Measurements from ENCODE around the gene CHST7.

Gene CHST7

DNA sequence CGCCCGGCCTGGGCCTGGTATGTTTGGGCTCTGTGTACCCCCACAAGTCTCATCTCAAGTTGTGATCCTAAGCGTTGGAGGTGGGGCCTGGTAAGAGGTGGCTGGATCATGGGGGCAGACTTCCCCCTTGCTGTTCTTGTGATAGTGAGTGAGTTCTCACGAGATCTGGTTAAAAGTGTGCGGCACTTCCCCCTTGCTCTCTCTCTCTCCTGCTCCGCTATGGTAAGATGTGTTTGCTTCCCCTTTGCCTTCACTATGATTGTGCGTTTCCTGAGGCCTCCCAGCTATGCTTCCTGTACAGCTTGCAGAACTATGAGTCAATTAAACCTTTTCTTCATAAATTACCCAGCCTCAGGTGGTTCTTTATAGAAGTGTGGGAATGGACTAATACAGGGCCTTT is 53.0 kb downstream of the CHST7 start:
- no peak overlapping the region for H2AK5ac ChIP-seq (ENCODE audit: low read length)
- no peak overlapping the region for H2BK5ac ChIP-seq (ENCODE audit: low read depth, low read length, poor library complexity)
- H3K9ac ChIP-seq (ENCODE audit: low read length) = no peak overlapping the region
- no peak overlapping the region for H2BK12ac ChIP-seq (ENCODE audit: low read length)
- no peak overlapping the region for H3K23ac ChIP-seq (ENCODE audit: low read length)
- H3K4me2 ChIP-seq (ENCODE audit: low read length) = no peak overlapping the region
- no peak overlapping the region for H4K91ac ChIP-seq (ENCODE audit: low read depth, low read length)
- no peaks in the 10 kb centered on the region for H3K79me1 ChIP-seq (ENCODE audit: low read length)
- H2AFZ ChIP-seq (ENCODE audit: insufficient read depth, low read length, poor library complexity) = no peak overlapping the region
- H3K4me1 ChIP-seq (ENCODE audit: control insufficient read depth in 1 of 2, insufficient read depth in 2 of 2, low read length in 2 of 2) = peaks cover 0 to 4% of the 10 kb centered on the region in 2 experiments
- H3K27me3 ChIP-seq (ENCODE audit: insufficient read depth, low read length) = no peaks in the 10 kb centered on the region
- H3K18ac ChIP-seq (ENCODE audit: low read length) = no peak overlapping the region
- no peak overlapping the region for H2BK120ac ChIP-seq (ENCODE audit: insufficient read depth, low read length, poor library complexity)
- WGBS (ENCODE audit: extremely low coverage, insufficient coverage, insufficient read length) = no CpG with 5 or more reads among the region's 7 CpGs
- no peaks in the 10 kb centered on the region for H3K79me2 ChIP-seq (ENCODE audit: control insufficient read depth, insufficient read depth, low read length, poor library complexity)
- no peaks in the 10 kb centered on the region for H3K9me3 ChIP-seq (ENCODE audit: insufficient read depth, low read depth, low read length)
- no peak overlapping the region for H3K14ac ChIP-seq (ENCODE audit: low read length)
- H3K27ac ChIP-seq (ENCODE audit: low read depth, low read length) = no peak overlapping the region
- no peak for DNase-seq
- H3K4me3 ChIP-seq (ENCODE audit: low read depth, low read length) = no peak overlapping the region
- no peak overlapping the region for H4K12ac ChIP-seq (ENCODE audit: low read depth, low read length)
- no peak overlapping the region for H3K4ac ChIP-seq (ENCODE audit: low read depth, low read length)
- no peak overlapping the region for H4K8ac ChIP-seq (ENCODE audit: low read depth, low read length)
- H3K36me3 ChIP-seq (ENCODE audit: control insufficient read depth in 1 of 2, insufficient read depth in 2 of 2, low read length in 2 of 2) = no peaks in the 10 kb centered on the region

GRCh38 chrX:46627062-46627461 is 53.5 kb downstream of the CHST7 start:
- H2BK120ac ChIP-seq (ENCODE audit: insufficient read depth, low read length, poor library complexity) = no peak overlapping the region
- H3K27me3 ChIP-seq (ENCODE audit: insufficient read depth, low read length) = no peaks in the 10 kb centered on the region
- no peak overlapping the region for H3K4me2 ChIP-seq (ENCODE audit: low read length)
- H2AK5ac ChIP-seq (ENCODE audit: low read length) = no peak overlapping the region
- no peak overlapping the region for H3K9ac ChIP-seq (ENCODE audit: low read length)
- H3K23ac ChIP-seq (ENCODE audit: low read length) = no peak overlapping the region
- no peak overlapping the region for H3K4me3 ChIP-seq (ENCODE audit: low read depth, low read length)
- WGBS (ENCODE audit: extremely low coverage, insufficient coverage, insufficient read length) = no CpG with 5 or more reads among the region's 4 CpGs
- DNase-seq = no peak
- no peaks in the 10 kb centered on the region for H3K79me1 ChIP-seq (ENCODE audit: low read length)
- no peak overlapping the region for H2BK5ac ChIP-seq (ENCODE audit: low read depth, low read length, poor library complexity)
- no peak overlapping the region for H4K12ac ChIP-seq (ENCODE audit: low read depth, low read length)
- H3K9me3 ChIP-seq (ENCODE audit: insufficient read depth, low read depth, low read length) = no peaks in the 10 kb centered on the region
- no peak overlapping the region for H4K91ac ChIP-seq (ENCODE audit: low read depth, low read length)
- no peak overlapping the region for H4K8ac ChIP-seq (ENCODE audit: low read depth, low read length)
- H3K4ac ChIP-seq (ENCODE audit: low read depth, low read length) = no peak overlapping the region
- H3K4me1 ChIP-seq (ENCODE audit: control insufficient read depth in 1 of 2, insufficient read depth in 2 of 2, low read length in 2 of 2) = peaks cover 0 to 4% of the 10 kb centered on the region in 2 experiments
- no peaks in the 10 kb centered on the region for H3K79me2 ChIP-seq (ENCODE audit: control insufficient read depth, insufficient read depth, low read length, poor library complexity)
- no peak overlapping the region for H2BK12ac ChIP-seq (ENCODE audit: low read length)
- H3K27ac ChIP-seq (ENCODE audit: low read depth, low read length) = no peak overlapping the region
- no peak overlapping the region for H3K18ac ChIP-seq (ENCODE audit: low read length)
- no peak overlapping the region for H2AFZ ChIP-seq (ENCODE audit: insufficient read depth, low read length, poor library complexity)
- H3K14ac ChIP-seq (ENCODE audit: low read length) = no peak overlapping the region
- no peaks in the 10 kb centered on the region for H3K36me3 ChIP-seq (ENCODE audit: control insufficient read depth in 1 of 2, insufficient read depth in 2 of 2, low read length in 2 of 2)

- no peak overlapping the region for H3K14ac ChIP-seq (ENCODE audit: low read length)
- H4K12ac ChIP-seq (ENCODE audit: low read depth, low read length) = no peak overlapping the region
- H3K36me3 ChIP-seq (ENCODE audit: control insufficient read depth in 1 of 2, insufficient read depth in 2 of 2, low read length in 2 of 2) = no peaks in the 10 kb centered on the region
- no peak overlapping the region for H4K8ac ChIP-seq (ENCODE audit: low read depth, low read length)
- H2BK5ac ChIP-seq (ENCODE audit: low read depth, low read length, poor library complexity) = no peak overlapping the region
- no peaks in the 10 kb centered on the region for H3K79me2 ChIP-seq (ENCODE audit: control insufficient read depth, insufficient read depth, low read length, poor library complexity)
- no peak overlapping the region for H3K23ac ChIP-seq (ENCODE audit: low read length)
- no peak overlapping the region for H3K9ac ChIP-seq (ENCODE audit: low read length)
- no peaks in the 10 kb centered on the region for H3K79me1 ChIP-seq (ENCODE audit: low read length)
- no peak overlapping the region for H3K4me3 ChIP-seq (ENCODE audit: low read depth, low read length)
- H2AK5ac ChIP-seq (ENCODE audit: low read length) = no peak overlapping the region
- no peak overlapping the region for H3K4ac ChIP-seq (ENCODE audit: low read depth, low read length)
- H4K91ac ChIP-seq (ENCODE audit: low read depth, low read length) = no peak overlapping the region
- no peak overlapping the region for H3K4me2 ChIP-seq (ENCODE audit: low read length)
- H3K27me3 ChIP-seq (ENCODE audit: insufficient read depth, low read length) = no peaks in the 10 kb centered on the region
- no peak overlapping the region for H2BK120ac ChIP-seq (ENCODE audit: insufficient read depth, low read length, poor library complexity)
- no peak overlapping the region for H3K27ac ChIP-seq (ENCODE audit: low read depth, low read length)
- peaks cover 0 to 4% of the 10 kb centered on the region in 2 experiments for H3K4me1 ChIP-seq (ENCODE audit: control insufficient read depth in 1 of 2, insufficient read depth in 2 of 2, low read length in 2 of 2)
- DNase-seq = no peak
- no peak overlapping the region for H3K18ac ChIP-seq (ENCODE audit: low read length)
- H3K9me3 ChIP-seq (ENCODE audit: insufficient read depth, low read depth, low read length) = no peaks in the 10 kb centered on the region
- no CpG with 5 or more reads among the region's 10 CpGs for WGBS (ENCODE audit: extremely low coverage, insufficient coverage, insufficient read length)
- no peak overlapping the region for H2AFZ ChIP-seq (ENCODE audit: insufficient read depth, low read length, poor library complexity)
- H2BK12ac ChIP-seq (ENCODE audit: low read length) = no peak overlapping the region
Measured at GRCh38 chrX:46627711-46628419, 54.3 kb downstream of the CHST7 start.

DNA sequence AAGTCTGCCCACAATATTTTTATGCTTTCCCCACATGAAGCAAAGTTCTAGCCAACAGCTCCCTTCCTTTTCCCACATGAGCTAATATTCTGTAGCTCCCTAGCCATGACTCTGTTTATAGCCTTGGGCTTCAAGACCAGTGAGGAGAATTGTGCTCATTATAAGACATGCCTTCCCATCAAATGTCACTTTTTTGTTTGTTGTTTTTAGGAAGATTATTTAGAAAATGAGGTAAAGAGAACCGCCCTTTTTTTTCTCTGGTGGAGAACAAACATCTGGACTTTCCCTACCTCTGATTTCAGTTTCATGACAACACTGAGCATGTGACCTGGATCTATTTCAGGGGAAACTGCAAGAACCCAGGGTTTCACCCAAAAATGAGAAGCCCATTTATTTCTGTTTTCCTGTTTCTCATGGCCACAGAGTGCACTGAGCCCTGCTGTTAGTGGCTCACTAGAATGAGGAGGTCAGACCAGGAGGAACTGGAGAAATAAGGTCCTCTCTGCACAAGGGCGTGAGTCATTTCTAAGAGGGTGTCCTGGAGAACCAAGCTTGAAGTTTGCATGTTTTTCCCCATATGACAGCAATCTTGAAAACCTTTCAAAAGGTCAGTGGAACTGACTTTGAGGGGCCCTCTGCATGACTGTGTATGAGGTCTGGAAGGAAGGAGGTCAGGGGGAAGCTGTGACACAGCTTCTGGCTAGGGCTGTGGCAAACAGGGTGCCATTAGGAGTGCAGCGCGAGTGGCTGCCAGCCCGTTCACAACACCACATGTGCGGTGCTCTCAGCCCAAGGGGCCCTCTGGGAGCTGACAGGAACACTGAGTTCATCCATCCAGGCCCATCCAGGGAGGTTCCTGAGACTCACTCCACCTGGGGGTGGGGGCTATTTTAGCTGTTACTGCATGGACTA is 55.2 kb downstream of the CHST7 start:
- no peak overlapping the region for H3K4me2 ChIP-seq (ENCODE audit: low read length)
- no peak overlapping the region for H3K4me3 ChIP-seq (ENCODE audit: low read depth, low read length)
- H2AFZ ChIP-seq (ENCODE audit: insufficient read depth, low read length, poor library complexity) = no peak overlapping the region
- WGBS (ENCODE audit: extremely low coverage, insufficient coverage, insufficient read length) = no CpG with 5 or more reads among the region's 6 CpGs
- H3K4ac ChIP-seq (ENCODE audit: low read depth, low read length) = no peak overlapping the region
- H3K14ac ChIP-seq (ENCODE audit: low read length) = no peak overlapping the region
- H3K79me1 ChIP-seq (ENCODE audit: low read length) = no peaks in the 10 kb centered on the region
- H4K91ac ChIP-seq (ENCODE audit: low read depth, low read length) = no peak overlapping the region
- H3K9ac ChIP-seq (ENCODE audit: low read length) = no peak overlapping the region
- H4K12ac ChIP-seq (ENCODE audit: low read depth, low read length) = no peak overlapping the region
- no peak overlapping the region for H3K18ac ChIP-seq (ENCODE audit: low read length)
- no peak overlapping the region for H2BK12ac ChIP-seq (ENCODE audit: low read length)
- no peaks in the 10 kb centered on the region for H3K36me3 ChIP-seq (ENCODE audit: control insufficient read depth in 1 of 2, insufficient read depth in 2 of 2, low read length in 2 of 2)
- no peak overlapping the region for H2BK5ac ChIP-seq (ENCODE audit: low read depth, low read length, poor library complexity)
- H3K79me2 ChIP-seq (ENCODE audit: control insufficient read depth, insufficient read depth, low read length, poor library complexity) = no peaks in the 10 kb centered on the region
- peak; percentile 21 to 31 for DNase-seq
- H3K9me3 ChIP-seq (ENCODE audit: insufficient read depth, low read depth, low read length) = no peaks in the 10 kb centered on the region
- H3K27ac ChIP-seq (ENCODE audit: low read depth, low read length) = no peak overlapping the region
- no peak overlapping the region for H2BK120ac ChIP-seq (ENCODE audit: insufficient read depth, low read length, poor library complexity)
- no peak overlapping the region for H4K8ac ChIP-seq (ENCODE audit: low read depth, low read length)
- no peaks in the 10 kb centered on the region for H3K27me3 ChIP-seq (ENCODE audit: insufficient read depth, low read length)
- H2AK5ac ChIP-seq (ENCODE audit: low read length) = no peak overlapping the region
- H3K23ac ChIP-seq (ENCODE audit: low read length) = no peak overlapping the region
- H3K4me1 ChIP-seq (ENCODE audit: control insufficient read depth in 1 of 2, insufficient read depth in 2 of 2, low read length in 2 of 2) = peaks cover 0 to 4% of the 10 kb centered on the region in 2 experiments

Measured in trophoblast cell (in vitro differentiated cells and primary cell).